Natural killer cell (primary cell): ENCODE results near the gene TAOK2. TPM values are rescaled to one million over a fixed set of nuclear protein-coding genes. Genes with fewer than 3 reads are reported as not detected.

Source experiments
- ATAC-seq, 3 donors: fragments of 150-1000 bp in 2 of 3; fragments of 200-7000 bp in 1 of 3; cut with Tn5 transposase; 1 replicate in 1 of 3; 2 replicates in 2 of 3; pipeline ENCODE4 v1.10.0; 2021; ENCODE audit warnings: mild to moderate bottlenecking in 2 of 3, moderate library complexity in 2 of 3
- DNase-seq, 2 donors: peaks; one replicate each; pipeline versions ENCODE4 v3.0.0 to v3.0.0-alpha.2; 2013 to 2021; ENCODE audit warnings: mixed read lengths in 1 of 2
- H3K27ac ChIP-seq: one replicate; pipeline ENCODE4 v1.5.1; 2013; ENCODE audit warnings: mild to moderate bottlenecking, low read length
- H3K27me3 ChIP-seq: one replicate; pipeline ENCODE4 v1.6.1; 2013; ENCODE audit warnings: low read length; ENCODE audit not compliant: control insufficient read depth, insufficient read depth
- H3K36me3 ChIP-seq: one replicate; pipeline ENCODE4 v1.6.1; 2013; ENCODE audit warnings: low read length; ENCODE audit not compliant: control insufficient read depth, insufficient read depth
- H3K4me1 ChIP-seq: one replicate; pipeline ENCODE4 v1.6.1; 2013; ENCODE audit warnings: low read length; ENCODE audit not compliant: control insufficient read depth, insufficient read depth
- H3K4me3 ChIP-seq: one replicate; pipeline ENCODE4 v1.5.1; 2013; ENCODE audit warnings: low read length
- H3K9me3 ChIP-seq: one replicate; pipeline ENCODE4 v1.6.1; 2013; ENCODE audit warnings: low read length; ENCODE audit not compliant: control insufficient read depth, insufficient read depth
- H3K27ac Mint-ChIP-seq, 2 donors: one replicate each; pipeline ENCODE4 v1.8.0; 2022; ENCODE audit warnings: mild to moderate bottlenecking in 2 of 2, mixed read lengths in 2 of 2, moderate library complexity in 1 of 2
- H3K27me3 Mint-ChIP-seq, 2 donors: one replicate each; pipeline ENCODE4 v1.8.0; 2022; ENCODE audit warnings: low read depth in 2 of 2, mixed read lengths in 2 of 2
- H3K36me3 Mint-ChIP-seq: one replicate; pipeline ENCODE4 v1.8.0; 2022; ENCODE audit warnings: mixed read lengths
- H3K4me1 Mint-ChIP-seq, 2 donors: one replicate each; pipeline ENCODE4 v1.8.0; 2022; ENCODE audit warnings: mixed read lengths in 2 of 2
- H3K4me3 Mint-ChIP-seq: one replicate; pipeline ENCODE4 v1.8.0; 2022; ENCODE audit warnings: mild to moderate bottlenecking, moderate library complexity, mixed read lengths
- H3K9me3 Mint-ChIP-seq, 2 donors: one replicate each; pipeline ENCODE4 v1.8.0; 2022; ENCODE audit warnings: mixed read lengths in 2 of 2
- CTCF ChIP-seq: fragments of 200-600 bp; IDR thresholded peaks from one replicate; pipeline ENCODE4 v1.8.0; 2022; ENCODE audit warnings: antibody characterized with exemption
- WGBS: methylation state at CpG from one replicate; pipeline ENCODE4 v1.1.7; 2013; ENCODE audit warnings: missing lambda C conversion rate; ENCODE audit not compliant: insufficient coverage; 5-methylcytosine and 5-hydroxymethylcytosine counted together
- intact Hi-C: fragments of 100-400 bp; cut with micrococcal nuclease; formaldehyde crosslinking; loops from one replicate; pipeline ENCODE4 v1.14.2; 2022
- total RNA-seq, 4 donors: library from RNA; stranded (reverse); fragments of 120-200 nt in 1 of 4; gene quantifications; one replicate each; pipeline versions ENCODE4 v1.2.3 to v1.2.4, GENCODE V29; 2013 to 2022

The TAOK2 gene
- total RNA-seq, 3 donors from 2014 or later (not counting 1 experiment from before 2014, with no cell fraction given), result 35.3 to 42.8 (median 41.5) TPM

DNA sequence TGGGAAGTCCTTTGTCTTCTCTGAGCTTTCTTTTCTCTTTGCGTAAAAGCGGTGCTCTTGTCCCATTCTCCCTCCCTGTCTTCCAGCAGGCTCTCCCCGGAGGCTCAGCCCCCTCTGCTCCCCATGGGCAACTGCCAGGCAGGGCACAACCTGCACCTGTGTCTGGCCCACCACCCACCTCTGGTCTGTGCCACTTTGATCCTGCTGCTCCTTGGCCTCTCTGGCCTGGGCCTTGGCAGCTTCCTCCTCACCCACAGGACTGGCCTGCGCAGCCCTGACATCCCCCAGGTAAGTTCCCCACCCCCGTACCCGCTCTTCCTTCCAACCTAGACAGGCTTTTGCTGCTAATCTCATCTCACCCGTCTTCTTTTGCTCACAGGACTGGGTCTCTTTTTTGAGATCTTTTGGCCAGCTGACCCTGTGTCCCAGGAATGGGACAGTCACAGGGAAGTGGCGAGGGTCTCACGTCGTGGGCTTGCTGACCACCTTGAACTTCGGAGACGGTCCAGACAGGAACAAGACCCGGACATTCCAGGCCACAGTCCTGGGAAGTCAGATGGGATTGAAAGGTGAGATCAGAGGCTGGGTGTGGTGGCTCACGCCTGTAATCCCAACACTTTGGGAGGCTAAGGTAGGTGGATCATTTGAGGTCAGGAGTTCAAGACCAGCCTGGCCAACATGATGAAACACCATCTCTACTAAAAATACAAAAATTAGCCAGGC, 10.5 kb upstream of the TAOK2 start:
- Histone ChIP-seq H3K4me1 (peaks cover 17% of the 10 kb centered on the region), H3K4me3 (no peak overlapping the region), H3K27me3 (no peaks in the 10 kb centered on the region), H3K27ac (peak overlapping the region; percentile 72), H3K36me3 (peaks cover 2% of the 10 kb centered on the region), H3K9me3 (no peaks in the 10 kb centered on the region)
- WGBS, result 95% methylated on average over 14 of the region's 14 CpGs
- Mint-ChIP-seq H3K27me3 (no peaks in the 10 kb centered on the region), H3K36me3 (peaks cover under 1% of the 10 kb centered on the region), H3K4me1 (peaks cover 11 to 17% of the 10 kb centered on the region in 2 donors), H3K4me3 (peak overlapping the region; percentile 93), H3K9me3 (no peaks in the 10 kb centered on the region), H3K27ac (peak overlapping the region; percentile 88 to 90)
- peak in 1 of 2 donors; percentile 13 for DNase-seq
- intact Hi-C loops, result no loop called here
- no peak for TF ChIP-seq CTCF
- ATAC-seq, result no peak

DNA sequence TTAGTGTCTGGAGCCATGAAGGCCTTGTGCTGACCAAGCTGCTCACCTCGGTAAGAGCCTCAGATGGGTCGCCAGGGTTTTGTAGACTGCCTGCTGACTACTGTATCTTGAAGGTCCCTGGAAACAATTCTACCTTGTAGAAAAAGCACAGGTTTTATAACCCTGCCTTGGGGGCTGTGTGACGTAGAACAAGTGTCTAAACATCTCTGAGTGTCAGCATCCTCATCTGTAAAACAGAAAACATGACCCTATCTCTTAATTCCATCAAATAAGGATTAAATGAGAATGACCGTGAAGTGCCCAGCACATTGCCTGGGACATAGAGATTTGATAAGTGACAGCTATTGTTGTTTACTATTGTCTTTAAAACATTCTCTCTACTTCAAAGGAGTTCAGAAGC, 5.5 kb upstream of the TAOK2 start:
- no peak for ATAC-seq
- no peak overlapping the region for H3K27ac ChIP-seq
- H3K36me3 Mint-ChIP-seq, result peaks cover 8% of the 10 kb centered on the region
- no peak overlapping the region for H3K27ac Mint-ChIP-seq
- TF ChIP-seq CTCF, result no peak
- H3K9me3 Mint-ChIP-seq, result no peaks in the 10 kb centered on the region
- H3K4me1 Mint-ChIP-seq, result peaks cover 7 to 9% of the 10 kb centered on the region in 2 donors
- no peak overlapping the region for H3K4me3 Mint-ChIP-seq
- H3K27me3 Mint-ChIP-seq, result no peaks in the 10 kb centered on the region
- no peak overlapping the region for H3K4me3 ChIP-seq
- intact Hi-C loops, result no loop called here
- H3K9me3 ChIP-seq, result no peaks in the 10 kb centered on the region
- peaks cover 2% of the 10 kb centered on the region for H3K4me1 ChIP-seq
- H3K27me3 ChIP-seq, result no peaks in the 10 kb centered on the region
- no peak for DNase-seq
- H3K36me3 ChIP-seq, result peaks cover 8% of the 10 kb centered on the region
- 96% methylated on average over 3 of the region's 4 CpGs for WGBS

GRCh38 chr16:29971304-29971703, 2.4 kb upstream of the TAOK2 start:
- no peak for DNase-seq
- Histone ChIP-seq H3K4me1 (peaks cover 26% of the 10 kb centered on the region), H3K36me3 (peaks cover 8% of the 10 kb centered on the region), H3K4me3 (no peak overlapping the region), H3K27me3 (no peaks in the 10 kb centered on the region), H3K9me3 (no peaks in the 10 kb centered on the region), H3K27ac (no peak overlapping the region)
- TF ChIP-seq CTCF, result no peak
- 97% methylated on average over 6 of the region's 8 CpGs for whole genome bisulfite sequencing
- Mint-ChIP-seq H3K27ac (no peak overlapping the region), H3K9me3 (no peaks in the 10 kb centered on the region), H3K4me1 (peaks cover 25 to 37% of the 10 kb centered on the region in 2 donors), H3K36me3 (peaks cover 8% of the 10 kb centered on the region), H3K4me3 (no peak overlapping the region), H3K27me3 (no peaks in the 10 kb centered on the region)
- no peak for ATAC-seq
- intact Hi-C loops, result loop anchor here (5.0 kb wide), 1 partner anchor 164 kb away; the partner anchor contains the start of gene MAZ
